Activated CD8-positive, alpha-beta T cell treated with anti-CD3 and anti-CD28 coated beads for 36 hours (primary cell): ENCODE measurements around the gene THRB. TPM values are rescaled to one million over a fixed set of nuclear protein-coding genes. Genes with fewer than 3 reads are reported as not detected.

ENCODE experiments used
- ATAC-seq: fragments of 200-7000 bp; cut with Tn5 transposase; one replicate; pipeline ENCODE4 v1.10.0; 2021; ENCODE audit warnings: mild to moderate bottlenecking, moderate library complexity
- CTCF ChIA-PET: fragments of 350-600 bp; sonication (Branson Sonifier 250); formaldehyde crosslinking; loops from one replicate; lab custom pipeline; 2021; ENCODE audit warnings: antibody characterized with exemption; lab: Charles Lee
- POLR2A ChIA-PET: fragments of 350-600 bp; sonication (Branson Sonifier 250); formaldehyde crosslinking; loops from one replicate; lab custom pipeline; 2021; ENCODE audit warnings: antibody characterized with exemption; lab: Charles Lee
- DNase-seq: peaks from one replicate; pipeline ENCODE4 v3.0.0-alpha.2; 2020
- H3K27ac Mint-ChIP-seq: one replicate; pipeline ENCODE4 v1.8.0; 2021; ENCODE audit warnings: mild to moderate bottlenecking, mixed read lengths
- H3K27me3 Mint-ChIP-seq: one replicate; pipeline ENCODE4 v1.8.0; 2021; ENCODE audit warnings: mixed read lengths
- H3K36me3 Mint-ChIP-seq: one replicate; pipeline ENCODE4 v1.8.0; 2021; ENCODE audit warnings: low read depth, mixed read lengths
- H3K4me1 Mint-ChIP-seq: one replicate; pipeline ENCODE4 v1.8.0; 2021; ENCODE audit warnings: low read depth, mixed read lengths
- H3K4me3 Mint-ChIP-seq: one replicate; pipeline ENCODE4 v1.8.0; 2021; ENCODE audit warnings: mild to moderate bottlenecking, moderate library complexity, mixed read lengths
- H3K9me3 Mint-ChIP-seq: one replicate; pipeline ENCODE4 v1.8.0; 2021; ENCODE audit warnings: mixed read lengths
- intact Hi-C: fragments of 100-400 bp; cut with micrococcal nuclease; formaldehyde crosslinking; loops from one replicate; pipeline ENCODE4 v1.10.0; 2022
- total RNA-seq, 2 experiments: library from RNA; stranded (reverse); gene quantifications; one replicate each; pipeline ENCODE4 v1.2.3, GENCODE V29; 2021
- TF ChIP-seq, protein P1 (sequence below): fragments of 200-600 bp; IDR thresholded peaks from one replicate; pipeline ENCODE4 v1.8.0; 2022; ENCODE audit warnings: antibody characterized with exemption, mild to moderate bottlenecking

Gene THRB
- total RNA-seq, 2 experiments from 2014 or later, result not detected

DNA sequence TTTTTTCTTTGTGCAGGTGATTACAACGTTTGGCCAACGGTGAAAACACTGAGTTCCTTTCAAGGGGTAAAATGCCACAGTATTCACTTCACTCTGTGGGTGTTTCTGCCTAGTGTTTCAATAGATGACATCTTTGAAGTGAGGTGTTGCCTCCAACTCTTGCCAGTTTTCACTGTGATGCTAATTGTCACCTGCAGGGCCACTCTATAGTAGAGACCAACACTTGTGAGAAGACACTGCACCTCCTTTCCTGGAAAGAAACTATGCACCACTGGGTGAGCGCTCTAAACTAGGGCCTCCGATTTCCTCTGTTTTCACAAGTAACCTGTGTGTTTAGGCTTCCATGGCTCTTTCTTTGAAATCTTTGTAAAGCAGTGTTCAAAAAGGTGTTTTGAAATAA, 98.3 kb downstream of the THRB start:
- intact Hi-C loops, result no loop called here
- CTCF ChIA-PET, result no interaction called here
- Mint-ChIP-seq H3K27me3 (no peaks in the 10 kb centered on the region), H3K4me3 (no peak overlapping the region), H3K36me3 (no peaks in the 10 kb centered on the region), H3K27ac (no peak overlapping the region), H3K4me1 (no peaks in the 10 kb centered on the region), H3K9me3 (no peaks in the 10 kb centered on the region)
- ATAC-seq (no peak), DNase-seq (no peak)
- POLR2A ChIA-PET, result no interaction called here
- TF ChIP-seq, protein P1, sequence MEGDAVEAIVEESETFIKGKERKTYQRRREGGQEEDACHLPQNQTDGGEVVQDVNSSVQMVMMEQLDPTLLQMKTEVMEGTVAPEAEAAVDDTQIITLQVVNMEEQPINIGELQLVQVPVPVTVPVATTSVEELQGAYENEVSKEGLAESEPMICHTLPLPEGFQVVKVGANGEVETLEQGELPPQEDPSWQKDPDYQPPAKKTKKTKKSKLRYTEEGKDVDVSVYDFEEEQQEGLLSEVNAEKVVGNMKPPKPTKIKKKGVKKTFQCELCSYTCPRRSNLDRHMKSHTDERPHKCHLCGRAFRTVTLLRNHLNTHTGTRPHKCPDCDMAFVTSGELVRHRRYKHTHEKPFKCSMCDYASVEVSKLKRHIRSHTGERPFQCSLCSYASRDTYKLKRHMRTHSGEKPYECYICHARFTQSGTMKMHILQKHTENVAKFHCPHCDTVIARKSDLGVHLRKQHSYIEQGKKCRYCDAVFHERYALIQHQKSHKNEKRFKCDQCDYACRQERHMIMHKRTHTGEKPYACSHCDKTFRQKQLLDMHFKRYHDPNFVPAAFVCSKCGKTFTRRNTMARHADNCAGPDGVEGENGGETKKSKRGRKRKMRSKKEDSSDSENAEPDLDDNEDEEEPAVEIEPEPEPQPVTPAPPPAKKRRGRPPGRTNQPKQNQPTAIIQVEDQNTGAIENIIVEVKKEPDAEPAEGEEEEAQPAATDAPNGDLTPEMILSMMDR, result no peak

DNA sequence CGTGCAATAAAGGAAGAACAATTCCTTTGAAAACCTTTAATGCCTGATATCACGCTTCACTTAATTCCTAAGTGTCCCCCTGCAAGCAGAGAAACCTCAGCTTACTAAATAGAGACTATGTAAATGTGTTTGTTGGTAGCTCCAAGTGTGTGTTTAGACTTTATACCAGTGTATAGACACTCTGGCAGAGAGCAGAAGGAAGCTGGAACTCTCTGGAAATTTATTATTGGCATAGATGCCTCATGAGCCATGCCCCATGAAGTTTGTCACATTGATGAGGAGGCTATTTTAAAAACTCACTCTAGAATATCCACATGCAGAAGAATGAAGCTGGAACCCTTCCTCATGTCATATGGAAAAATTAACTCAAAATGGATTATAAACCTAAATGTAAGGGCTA, 99.9 kb downstream of the THRB start:
- Mint-ChIP-seq H3K36me3 (no peaks in the 10 kb centered on the region), H3K9me3 (no peaks in the 10 kb centered on the region), H3K27ac (no peak overlapping the region), H3K27me3 (no peaks in the 10 kb centered on the region), H3K4me3 (no peak overlapping the region), H3K4me1 (no peaks in the 10 kb centered on the region)
- TF ChIP-seq, protein P1, result no peak
- CTCF ChIA-PET, result no interaction called here
- intact Hi-C loops, result no loop called here
- POLR2A ChIA-PET, result interaction anchor here (0.5 kb wide), 1 partner anchor 118 kb away, joined by 3 read pairs; no protein-coding TSS in a partner anchor
- DNase-seq (no peak), ATAC-seq (no peak)

DNA sequence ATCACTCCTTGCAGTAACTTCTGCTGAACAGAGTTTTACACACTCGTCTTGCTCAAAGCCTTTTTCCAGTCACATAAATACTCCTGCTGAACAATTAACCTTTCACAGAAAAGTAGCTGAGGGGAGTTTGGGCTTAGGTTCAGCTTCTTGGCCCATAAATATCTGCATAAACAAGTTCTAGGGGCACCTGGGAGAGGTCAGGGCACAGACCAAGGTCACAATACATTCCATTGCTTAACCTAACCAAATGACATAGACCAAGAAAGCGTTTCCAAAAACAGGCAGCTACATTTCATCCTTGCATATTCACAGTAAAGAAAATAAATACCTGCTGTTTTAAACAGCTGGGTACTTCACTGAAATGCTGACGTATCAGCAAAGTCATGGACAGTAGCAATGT, 101.3 kb downstream of the THRB start:
- TF ChIP-seq, protein P1, result no peak
- no peak for DNase-seq
- H3K4me3 Mint-ChIP-seq, result no peak overlapping the region
- no peaks in the 10 kb centered on the region for H3K27me3 Mint-ChIP-seq
- ATAC-seq, result no peak
- no peaks in the 10 kb centered on the region for H3K4me1 Mint-ChIP-seq
- no peak overlapping the region for H3K27ac Mint-ChIP-seq
- intact Hi-C loops, result no loop called here
- ChIA-PET POLR2A (no interaction called here), CTCF (no interaction called here)
- H3K36me3 Mint-ChIP-seq, result no peaks in the 10 kb centered on the region
- H3K9me3 Mint-ChIP-seq, result no peaks in the 10 kb centered on the region

DNA sequence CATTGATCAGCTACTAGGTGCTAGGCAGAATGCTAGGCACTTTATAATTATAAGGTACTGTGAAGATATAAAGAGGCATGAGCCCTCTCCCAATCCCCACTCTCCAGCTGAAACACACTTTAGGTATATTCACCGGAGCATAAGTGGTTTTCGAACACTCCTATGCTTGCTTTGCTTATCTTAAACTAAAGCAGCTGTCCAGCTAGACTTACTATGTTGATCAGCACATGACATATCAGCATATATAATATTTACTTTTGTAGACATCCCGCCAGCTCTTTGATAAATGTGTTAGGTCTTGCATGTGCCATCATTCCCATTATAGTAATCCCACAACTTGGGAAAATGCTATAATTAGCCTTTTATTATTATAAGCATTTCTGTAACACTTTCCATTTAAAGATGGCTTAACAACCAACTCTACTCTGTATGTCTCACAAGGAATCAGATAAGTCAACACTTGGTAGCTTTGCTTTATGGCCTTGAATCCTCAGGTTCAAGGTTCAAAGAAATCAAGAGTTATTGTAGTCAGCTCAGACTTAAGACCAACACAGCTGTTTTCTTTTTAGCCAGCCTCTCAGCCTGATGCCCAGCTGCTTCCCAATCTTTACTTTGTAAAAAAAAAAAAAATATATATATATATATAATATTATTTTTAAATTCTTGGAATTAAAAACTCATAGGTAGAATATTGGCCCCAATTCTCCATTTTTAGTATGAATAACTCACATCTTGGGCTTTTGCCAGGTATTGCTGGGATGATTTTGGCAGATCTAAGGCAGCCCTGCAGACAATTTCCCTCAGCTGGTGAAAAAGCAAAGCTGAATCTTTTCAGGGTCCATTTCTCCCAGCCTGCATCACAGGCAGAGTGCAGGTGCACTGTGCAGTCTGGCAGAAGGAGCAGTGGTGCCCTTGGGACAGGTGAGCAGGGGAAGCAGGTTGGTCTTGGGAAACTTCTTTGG, 104.2 kb downstream of the THRB start:
- Mint-ChIP-seq H3K9me3 (no peaks in the 10 kb centered on the region), H3K4me1 (no peaks in the 10 kb centered on the region), H3K27ac (no peak overlapping the region), H3K27me3 (no peaks in the 10 kb centered on the region), H3K36me3 (no peaks in the 10 kb centered on the region), H3K4me3 (no peak overlapping the region)
- ChIA-PET POLR2A (no interaction called here), CTCF (no interaction called here)
- DNase-seq (no peak), ATAC-seq (no peak)
- TF ChIP-seq, protein P1, result no peak
- intact Hi-C loops, result no loop called here
